IgD-negative memory B cell (primary cell): ENCODE data around the gene SZT2. TPM values are rescaled to one million over a fixed set of nuclear protein-coding genes. Genes with fewer than 3 reads are reported as not detected.

Experiments
- H3K27ac Mint-ChIP-seq, 3 donors: one replicate each; pipeline ENCODE4 v1.8.0; 2020 to 2022; ENCODE audit warnings: mild to moderate bottlenecking in 3 of 3, mixed read lengths in 3 of 3, moderate library complexity in 1 of 3
- H3K27me3 Mint-ChIP-seq: one replicate; pipeline ENCODE4 v1.8.0; 2021; ENCODE audit warnings: mixed read lengths
- H3K36me3 Mint-ChIP-seq: one replicate; pipeline ENCODE4 v1.8.0; 2020; ENCODE audit warnings: mild to moderate bottlenecking, mixed read lengths
- H3K4me1 Mint-ChIP-seq, 3 donors: one replicate each; pipeline ENCODE4 v1.8.0; 2020 to 2022; ENCODE audit warnings: mixed read lengths in 3 of 3, mild to moderate bottlenecking in 1 of 3
- H3K4me3 Mint-ChIP-seq, 4 donors: one replicate each; pipeline ENCODE4 v1.8.0; 2020 to 2022; ENCODE audit warnings: mild to moderate bottlenecking in 4 of 4, mixed read lengths in 4 of 4, moderate library complexity in 3 of 4
- H3K9me3 Mint-ChIP-seq, 3 donors: one replicate each; pipeline ENCODE4 v1.8.0; 2020 to 2021; ENCODE audit warnings: mixed read lengths in 3 of 3, mild to moderate bottlenecking in 1 of 3
- polyA plus RNA-seq: library from polyadenylated mRNA; unstranded; fragments of 300-500 nt; fragmentation: Illumina TruSeq; gene quantifications from one replicate; pipeline ENCODE4 v1.2.3, GENCODE V29; 2021

SZT2 gene
- polyA plus RNA-seq, 1 donor from 2014 or later: 8.0 TPM

- Mint-ChIP-seq H3K27me3 (no peaks in the 10 kb centered on the region), H3K4me1 (peaks cover 0 to 2% (median 0%) of the 10 kb centered on the region in 3 donors), H3K27ac (no peak overlapping the region), H3K4me3 (no peak overlapping the region), H3K9me3 (no peaks in the 10 kb centered on the region), H3K36me3 (peaks cover 3% of the 10 kb centered on the region)
These were observed 31.7 kb downstream of the SZT2 start for GRCh38 chr1:43421396-43421795.

- Mint-ChIP-seq H3K27ac (peak overlapping the region in 1 of 3 donors; percentile 17), H3K4me3 (no peak overlapping the region), H3K36me3 (peaks cover 5% of the 10 kb centered on the region), H3K27me3 (no peaks in the 10 kb centered on the region), H3K9me3 (no peaks in the 10 kb centered on the region), H3K4me1 (peaks cover 0 to 2% (median 0%) of the 10 kb centered on the region in 3 donors)
These were observed 32.5 kb downstream of the SZT2 start for GRCh38 chr1:43421976-43422750.

- Mint-ChIP-seq H3K9me3 (no peaks in the 10 kb centered on the region), H3K27me3 (no peaks in the 10 kb centered on the region), H3K4me1 (peaks cover 0 to 2% (median 0%) of the 10 kb centered on the region in 3 donors), H3K4me3 (peak overlapping the region in 1 of 4 donors; percentile 14), H3K27ac (peak overlapping the region in 1 of 3 donors; percentile 44), H3K36me3 (peaks cover 5% of the 10 kb centered on the region)
These were observed 33.4 kb downstream of the SZT2 start for GRCh38 chr1:43422995-43423671.

- Mint-ChIP-seq H3K4me1 (peaks cover 0 to 2% (median 0%) of the 10 kb centered on the region in 3 donors), H3K27me3 (no peaks in the 10 kb centered on the region), H3K9me3 (no peaks in the 10 kb centered on the region), H3K36me3 (peaks cover 5% of the 10 kb centered on the region), H3K4me3 (no peak overlapping the region), H3K27ac (peak overlapping the region in 1 of 3 donors; percentile 44)
These were observed 34.2 kb downstream of the SZT2 start for GRCh38 chr1:43423672-43424550.

GRCh38 chr1:43425045-43425444 is 35.3 kb downstream of the SZT2 start:
- Mint-ChIP-seq H3K36me3 (peaks cover 5% of the 10 kb centered on the region), H3K27ac (no peak overlapping the region), H3K9me3 (no peaks in the 10 kb centered on the region), H3K27me3 (no peaks in the 10 kb centered on the region), H3K4me1 (peaks cover 0 to 2% (median 0%) of the 10 kb centered on the region in 3 donors), H3K4me3 (no peak overlapping the region)

- no peaks in the 10 kb centered on the region for H3K27me3 Mint-ChIP-seq
- peaks cover 0 to 2% (median 0%) of the 10 kb centered on the region in 3 donors for H3K4me1 Mint-ChIP-seq
- H3K4me3 Mint-ChIP-seq: no peak overlapping the region
- peaks cover 3% of the 10 kb centered on the region for H3K36me3 Mint-ChIP-seq
- H3K9me3 Mint-ChIP-seq: no peaks in the 10 kb centered on the region
- H3K27ac Mint-ChIP-seq: peak overlapping the region in 1 of 3 donors; percentile 26
These were observed 36.5 kb downstream of the SZT2 start for GRCh38 chr1:43426221-43426620.

GRCh38 chr1:43427524-43427923 is 37.8 kb downstream of the SZT2 start:
- Mint-ChIP-seq H3K36me3 (peaks cover 9% of the 10 kb centered on the region), H3K27ac (no peak overlapping the region), H3K4me3 (no peak overlapping the region), H3K4me1 (peaks cover 0 to 2% (median 0%) of the 10 kb centered on the region in 3 donors), H3K27me3 (no peaks in the 10 kb centered on the region), H3K9me3 (no peaks in the 10 kb centered on the region)

GRCh38 chr1:43427941-43428340 is 38.2 kb downstream of the SZT2 start:
- Mint-ChIP-seq H3K9me3 (no peaks in the 10 kb centered on the region), H3K36me3 (peaks cover 9% of the 10 kb centered on the region), H3K27me3 (no peaks in the 10 kb centered on the region), H3K27ac (no peak overlapping the region), H3K4me3 (no peak overlapping the region), H3K4me1 (peaks cover 0 to 2% (median 0%) of the 10 kb centered on the region in 3 donors)

- peaks cover 11% of the 10 kb centered on the region for H3K36me3 Mint-ChIP-seq
- no peak overlapping the region for H3K4me3 Mint-ChIP-seq
- peak overlapping the region in 1 of 3 donors; percentile 65 for H3K27ac Mint-ChIP-seq
- no peaks in the 10 kb centered on the region for H3K4me1 Mint-ChIP-seq
- no peaks in the 10 kb centered on the region for H3K27me3 Mint-ChIP-seq
- no peaks in the 10 kb centered on the region for H3K9me3 Mint-ChIP-seq
These were observed 41.1 kb downstream of the SZT2 start for GRCh38 chr1:43430831-43431230.

GRCh38 chr1:43431676-43432075 is 42.0 kb downstream of the SZT2 start:
- Mint-ChIP-seq H3K4me1 (no peaks in the 10 kb centered on the region), H3K36me3 (peaks cover 10% of the 10 kb centered on the region), H3K27me3 (no peaks in the 10 kb centered on the region), H3K27ac (peak overlapping the region in 1 of 3 donors; percentile 20), H3K9me3 (no peaks in the 10 kb centered on the region), H3K4me3 (no peak overlapping the region)

GRCh38 chr1:43432171-43432860 is 42.6 kb downstream of the SZT2 start:
- H3K27me3 Mint-ChIP-seq: no peaks in the 10 kb centered on the region
- H3K27ac Mint-ChIP-seq: no peak overlapping the region
- no peaks in the 10 kb centered on the region for H3K4me1 Mint-ChIP-seq
- H3K36me3 Mint-ChIP-seq: peaks cover 9% of the 10 kb centered on the region
- H3K4me3 Mint-ChIP-seq: no peak overlapping the region
- H3K9me3 Mint-ChIP-seq: no peaks in the 10 kb centered on the region

GRCh38 chr1:43432907-43433306 is 43.2 kb downstream of the SZT2 start:
- H3K27me3 Mint-ChIP-seq: no peaks in the 10 kb centered on the region
- H3K4me3 Mint-ChIP-seq: no peak overlapping the region
- no peaks in the 10 kb centered on the region for H3K9me3 Mint-ChIP-seq
- H3K36me3 Mint-ChIP-seq: peaks cover 9% of the 10 kb centered on the region
- H3K27ac Mint-ChIP-seq: no peak overlapping the region
- no peaks in the 10 kb centered on the region for H3K4me1 Mint-ChIP-seq

- Mint-ChIP-seq H3K4me3 (no peak overlapping the region), H3K36me3 (peaks cover 9% of the 10 kb centered on the region), H3K27me3 (no peaks in the 10 kb centered on the region), H3K27ac (peak overlapping the region in 1 of 3 donors; percentile 55), H3K4me1 (no peaks in the 10 kb centered on the region), H3K9me3 (no peaks in the 10 kb centered on the region)
These were observed 44.6 kb downstream of the SZT2 start for GRCh38 chr1:43434256-43434655.
